Thymus (tissue), 11 donors: ENCODE results near the gene SNTG2. TPM values are rescaled to one million over a fixed set of nuclear protein-coding genes. Genes with fewer than 3 reads are reported as not detected.
A peak's percentile ranks its signal among the peaks of the same experiment; 100 is the strongest.
"Not testable (repeated sequence)": the region's sequence is repeated elsewhere in the genome, so short reads cannot be mapped to it uniquely, and the experiment has no call there.

Experiments
- DNase-seq, 9 donors: peaks; one replicate each; pipeline ENCODE4 v3.0.0-alpha.2; 2013; ENCODE audit warnings: low spot score in 9 of 9, low read depth in 6 of 9, missing footprints in 1 of 9
- H3K27ac ChIP-seq, 2 donors: one replicate each; pipeline ENCODE4 v1.5.1; 2013; ENCODE audit warnings: control low read depth in 1 of 2, low read depth in 1 of 2, low read length in 1 of 2, mild to moderate bottlenecking in 1 of 2, moderate library complexity in 1 of 2
- H3K27me3 ChIP-seq, 2 donors: one replicate each; pipeline ENCODE4 v1.5.1; 2013; ENCODE audit warnings: low read length in 1 of 2; ENCODE audit not compliant: control insufficient read depth in 2 of 2, insufficient read depth in 1 of 2
- H3K36me3 ChIP-seq, 2 donors: one replicate each; pipeline ENCODE4 v1.5.1; 2013; ENCODE audit warnings: low read length in 1 of 2, mild to moderate bottlenecking in 1 of 2, moderate library complexity in 1 of 2; ENCODE audit not compliant: control insufficient read depth in 2 of 2, insufficient read depth in 2 of 2
- H3K4me1 ChIP-seq, 2 donors: one replicate each; pipeline ENCODE4 v1.5.1; 2013; ENCODE audit warnings: low read length in 2 of 2; ENCODE audit not compliant: control insufficient read depth in 2 of 2, insufficient read depth in 2 of 2
- H3K4me3 ChIP-seq, 2 donors: one replicate each; pipeline ENCODE4 v1.5.1; 2013; ENCODE audit warnings: low read length in 2 of 2, control low read depth in 1 of 2, mild to moderate bottlenecking in 1 of 2
- H3K9me3 ChIP-seq, 2 donors: one replicate each; pipeline ENCODE4 v1.5.1; 2013; ENCODE audit warnings: low read length in 1 of 2, mild to moderate bottlenecking in 1 of 2; ENCODE audit not compliant: control insufficient read depth in 2 of 2, insufficient read depth in 1 of 2
- WGBS: extraction: QIAGEN DNeasy Blood & Tissue Kit; methylation state at CpG from one replicate; pipeline ENCODE4 v1.1.7; 2013; 5-methylcytosine and 5-hydroxymethylcytosine counted together
- polyA plus RNA-seq: library from polyadenylated mRNA; stranded (reverse); fragments of 200-250 nt; gene quantifications from one replicate; pipeline ENCODE4 v1.2.3, GENCODE V29; 2013
- total RNA-seq: library from RNA; stranded (reverse); fragments of 120-200 nt; gene quantifications from one replicate; pipeline ENCODE4 v1.2.4, GENCODE V29; 2013
- donor health status: healthy.

The SNTG2 gene
- total and polyA plus RNA-seq, 2 donors, result 0.33 to 1.2 TPM

DNA sequence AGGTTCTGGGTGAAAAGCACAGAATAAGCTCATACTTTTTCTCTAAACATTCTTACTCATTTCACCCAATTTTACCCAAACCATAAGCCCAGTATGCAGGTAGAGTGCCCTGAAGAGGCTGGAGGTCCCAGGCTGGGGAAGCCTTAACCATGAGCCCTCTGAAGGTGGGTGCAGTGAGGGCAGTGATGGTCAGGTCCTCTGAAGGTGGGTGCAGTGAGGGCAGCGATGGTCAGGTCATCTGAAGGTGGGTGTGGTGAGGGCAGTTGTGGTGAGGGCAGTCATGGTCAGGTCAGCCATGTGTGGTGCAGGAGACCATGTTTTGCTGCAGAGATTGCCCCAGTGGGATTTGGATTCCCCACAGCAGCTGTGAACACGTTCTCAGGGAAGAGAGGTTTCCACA, 148.8 kb downstream of the SNTG2 start:
- Histone ChIP-seq H3K4me1 (no peaks in the 10 kb centered on the region), H3K4me3 (no peak overlapping the region)
- 75% methylated on average over 2 of the region's 2 CpGs for WGBS

DNA sequence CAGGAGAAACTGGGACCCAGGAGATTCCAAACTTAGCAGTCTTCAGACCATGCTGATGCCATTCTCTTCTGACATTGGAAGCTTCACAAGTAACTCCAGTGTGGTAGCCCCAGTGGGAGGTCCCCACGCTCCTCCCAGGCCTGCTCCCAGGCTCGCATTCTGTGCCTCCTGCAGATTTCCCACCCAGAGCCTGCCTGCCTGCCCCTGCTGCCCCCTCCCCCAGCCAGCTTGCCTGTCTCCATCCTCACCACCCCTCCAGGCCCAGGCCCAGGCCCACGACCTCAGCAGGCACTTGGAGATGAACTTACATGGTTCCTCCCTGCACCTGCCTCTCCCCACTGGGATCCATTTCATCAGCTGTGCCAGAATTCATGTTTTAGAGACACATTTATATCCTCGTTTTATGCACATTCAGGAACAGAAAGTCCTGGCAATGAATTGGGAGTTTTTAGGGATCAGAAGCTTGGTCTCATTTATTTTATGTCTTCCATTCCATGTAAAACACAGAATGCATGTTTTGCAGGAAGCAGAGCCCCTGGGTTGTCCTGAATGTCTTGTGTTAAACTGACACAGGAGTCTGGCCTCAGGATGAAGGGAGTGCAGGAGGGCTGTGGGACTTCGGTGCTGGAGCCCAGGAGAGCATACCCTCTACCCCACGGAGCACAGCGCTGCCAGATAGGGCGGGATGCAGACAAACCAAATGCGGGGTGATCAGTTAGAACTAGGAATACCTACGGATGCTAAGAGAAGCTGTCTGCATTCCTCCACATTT, 150.5 kb downstream of the SNTG2 start:
- 92% methylated on average over 10 of the region's 10 CpGs for WGBS
- no peaks in the 10 kb centered on the region for H3K36me3 ChIP-seq
- no peaks in the 10 kb centered on the region for H3K27me3 ChIP-seq
- H3K27ac ChIP-seq, result no peak overlapping the region
- no peak overlapping the region for H3K4me3 ChIP-seq
- no peaks in the 10 kb centered on the region for H3K9me3 ChIP-seq
- H3K4me1 ChIP-seq, result no peaks in the 10 kb centered on the region
- DNase-seq, result no peak

More for the DNA sequence above, 148.8 kb downstream of the SNTG2 start:
- Histone ChIP-seq H3K9me3 (no peaks in the 10 kb centered on the region), H3K27ac (no peak overlapping the region), H3K27me3 (no peaks in the 10 kb centered on the region), H3K36me3 (no peaks in the 10 kb centered on the region)
- DNase-seq, result no peak

DNA sequence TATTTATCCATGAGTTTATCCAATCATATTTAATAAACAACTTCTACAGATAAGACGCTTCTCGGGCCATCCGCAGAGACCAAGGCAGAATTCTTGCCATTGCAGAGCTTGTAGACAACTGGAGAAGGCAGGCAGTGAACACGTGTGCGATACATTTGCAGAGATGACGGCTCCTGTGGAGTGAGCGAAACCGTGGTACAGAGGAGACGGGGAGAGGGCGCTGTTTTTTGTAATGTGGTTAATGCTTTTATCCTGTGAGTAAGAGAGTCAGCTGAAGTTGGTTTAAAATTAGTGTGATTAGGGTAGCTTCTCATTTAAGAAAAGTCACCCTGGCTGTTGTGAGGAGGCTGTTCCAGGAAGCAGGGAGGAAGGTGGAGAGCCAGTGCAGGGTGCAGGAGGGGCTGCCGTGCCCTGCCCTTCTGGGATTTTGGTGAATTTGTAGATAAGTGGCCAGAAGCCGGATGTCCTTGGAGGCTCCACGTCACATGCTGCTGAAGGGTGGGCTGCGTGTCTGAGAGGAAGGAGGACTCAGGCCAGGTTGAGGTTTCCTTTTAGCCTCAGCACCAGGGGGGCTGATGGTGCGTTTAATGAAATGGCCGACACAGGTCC, 151.4 kb downstream of the SNTG2 start:
- Histone ChIP-seq H3K9me3 (no peaks in the 10 kb centered on the region), H3K36me3 (no peaks in the 10 kb centered on the region), H3K4me3 (no peak overlapping the region), H3K27ac (no peak overlapping the region), H3K4me1 (no peaks in the 10 kb centered on the region), H3K27me3 (no peaks in the 10 kb centered on the region)
- WGBS, result 83% methylated on average over 16 of the region's 16 CpGs
- peak in 1 of 9 donors; percentile 7 for DNase-seq

DNA sequence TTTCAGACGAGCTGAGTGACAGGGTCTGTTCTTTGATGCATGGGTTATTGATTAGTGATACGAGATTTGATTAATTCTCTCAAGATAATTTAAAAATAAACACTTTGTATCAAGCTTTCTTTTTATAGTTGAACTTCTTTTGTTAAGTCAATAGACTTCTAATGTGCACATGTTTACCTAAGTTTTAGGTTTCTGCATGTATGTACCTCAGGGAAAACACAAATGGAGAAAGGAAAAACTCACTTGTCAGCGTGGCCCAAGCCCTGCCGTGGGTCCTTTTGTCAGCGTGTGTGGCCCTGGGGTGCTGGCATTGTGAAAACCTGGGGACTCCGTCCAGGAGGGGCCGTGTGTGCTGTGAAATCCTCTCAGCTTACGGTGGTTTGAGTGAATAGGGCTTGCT, 153.7 kb downstream of the SNTG2 start:
- H3K9me3 ChIP-seq, result no peaks in the 10 kb centered on the region
- no peak for DNase-seq
- no peaks in the 10 kb centered on the region for H3K36me3 ChIP-seq
- no peak overlapping the region for H3K4me3 ChIP-seq
- H3K27me3 ChIP-seq, result no peaks in the 10 kb centered on the region
- no peaks in the 10 kb centered on the region for H3K4me1 ChIP-seq
- 89% methylated on average over 8 of the region's 8 CpGs for WGBS
- H3K27ac ChIP-seq, result no peak overlapping the region

DNA sequence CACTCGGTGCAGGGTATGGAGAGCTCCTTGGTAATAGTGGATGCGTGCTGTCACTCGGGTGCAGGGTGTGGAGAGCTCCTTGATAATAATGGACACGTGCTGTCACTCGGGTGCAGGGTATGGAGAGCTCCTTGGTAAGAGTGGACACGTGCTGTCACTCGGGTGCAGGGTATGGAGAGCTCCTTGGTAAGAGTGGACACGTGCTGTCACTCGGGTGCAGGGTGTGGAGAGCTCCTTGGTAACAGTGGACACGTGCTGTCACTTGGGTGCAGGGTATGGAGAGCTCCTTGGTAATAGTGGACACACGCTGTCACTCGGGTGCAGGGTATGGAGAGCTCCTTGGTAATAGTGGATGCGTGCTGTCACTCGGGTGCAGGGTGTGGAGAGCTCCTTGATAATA, 155.7 kb downstream of the SNTG2 start:
- not testable (repeated sequence) for H3K27ac ChIP-seq, H3K9me3 ChIP-seq, H3K4me3 ChIP-seq, H3K4me1 ChIP-seq, H3K36me3 ChIP-seq, DNase-seq, H3K27me3 ChIP-seq
- 95% methylated on average over 11 of the region's 14 CpGs for WGBS

DNA sequence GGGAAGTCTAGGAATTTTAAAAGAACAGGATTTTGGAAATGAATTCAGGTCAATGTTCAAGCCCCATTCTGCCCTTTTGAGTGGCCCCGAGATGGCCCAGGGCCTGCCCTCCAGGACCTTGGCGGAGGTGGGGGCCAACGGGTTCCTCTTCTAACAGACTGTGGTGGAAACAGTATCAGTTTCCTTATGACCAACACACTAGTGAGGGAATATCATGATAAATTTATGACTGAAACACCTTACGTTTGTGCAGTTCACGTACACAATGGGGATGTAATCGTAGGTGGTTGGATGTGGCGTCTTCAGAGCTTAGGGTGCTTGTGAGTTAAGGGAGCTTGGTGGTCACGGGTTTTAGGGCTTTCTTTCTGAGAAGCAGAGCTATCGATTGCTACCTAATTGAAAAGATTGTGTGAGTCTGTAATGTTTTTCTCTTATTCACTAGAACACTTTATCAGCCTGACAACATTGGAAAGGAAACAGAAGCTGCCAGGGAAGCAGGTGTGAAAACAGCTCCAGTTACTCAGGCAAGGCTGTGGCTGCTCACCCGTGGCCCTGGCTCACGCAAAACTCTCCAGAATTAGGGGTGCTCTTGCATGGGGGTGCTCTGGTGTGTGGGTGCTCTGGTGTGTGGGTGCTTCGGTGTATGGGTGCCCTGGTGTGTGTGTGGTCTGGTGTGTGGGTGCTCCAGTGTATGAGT, 165.3 kb downstream of the SNTG2 start:
- no peak for DNase-seq
- H3K4me1 ChIP-seq, result no peaks in the 10 kb centered on the region
- WGBS, result 77% methylated on average over 12 of the region's 12 CpGs
- H3K27me3 ChIP-seq, result no peaks in the 10 kb centered on the region
- H3K36me3 ChIP-seq, result no peaks in the 10 kb centered on the region
- peaks cover 2 to 25% of the 10 kb centered on the region in 2 donors for H3K9me3 ChIP-seq
- H3K27ac ChIP-seq, result no peak overlapping the region
- H3K4me3 ChIP-seq, result no peak overlapping the region

DNA sequence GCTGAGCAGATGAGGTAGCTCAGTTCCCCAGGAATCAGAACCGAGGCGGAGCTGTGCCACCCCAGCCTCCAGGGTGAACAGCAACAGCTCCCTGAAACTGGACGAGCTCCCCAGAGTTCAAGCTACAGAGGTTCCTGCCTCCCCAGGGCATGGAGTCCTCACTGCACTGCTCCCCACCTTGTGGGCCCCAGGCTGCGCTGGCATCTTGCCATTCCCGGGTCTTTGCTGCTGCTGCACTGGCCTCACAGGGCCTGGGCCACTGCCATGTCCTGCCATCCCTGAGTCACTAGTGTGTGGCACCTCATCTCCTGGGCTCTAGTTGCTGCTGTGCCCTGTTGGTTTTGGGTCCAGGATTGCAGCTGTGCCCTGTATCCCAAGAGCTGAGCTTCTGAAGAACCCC, 166.9 kb downstream of the SNTG2 start:
- no peak for DNase-seq
- Histone ChIP-seq H3K27me3 (no peaks in the 10 kb centered on the region), H3K4me1 (no peaks in the 10 kb centered on the region), H3K27ac (no peak overlapping the region), H3K4me3 (no peak overlapping the region), H3K36me3 (no peaks in the 10 kb centered on the region), H3K9me3 (peaks cover 2 to 25% of the 10 kb centered on the region in 2 donors)
- WGBS, result 98% methylated on average over 5 of the region's 5 CpGs

DNA sequence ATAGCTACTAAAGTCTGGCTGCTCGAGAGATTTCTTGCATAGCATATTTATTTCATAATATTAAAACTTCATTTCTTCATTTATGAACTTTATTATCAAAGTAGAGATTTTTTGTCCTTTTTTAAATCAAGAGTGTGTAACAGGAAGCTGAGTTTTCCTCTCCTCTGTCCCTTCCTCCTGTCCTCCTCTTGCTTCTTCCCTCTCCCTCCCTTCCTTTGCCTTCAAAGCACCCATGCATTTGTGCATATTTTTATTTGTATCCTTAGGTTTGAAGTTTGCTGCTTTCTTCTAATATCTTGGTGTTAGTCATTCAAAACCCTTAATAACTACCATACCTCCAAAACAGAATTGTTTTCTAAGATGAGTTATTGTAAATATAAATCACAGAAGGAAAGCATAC, 174.6 kb downstream of the SNTG2 start:
- WGBS, result 88% methylated on average over 1 of the region's 1 CpG
- Histone ChIP-seq H3K27ac (no peak overlapping the region), H3K27me3 (no peaks in the 10 kb centered on the region), H3K4me1 (no peaks in the 10 kb centered on the region), H3K4me3 (no peak overlapping the region), H3K36me3 (no peaks in the 10 kb centered on the region), H3K9me3 (no peaks in the 10 kb centered on the region)
- no peak for DNase-seq

DNA sequence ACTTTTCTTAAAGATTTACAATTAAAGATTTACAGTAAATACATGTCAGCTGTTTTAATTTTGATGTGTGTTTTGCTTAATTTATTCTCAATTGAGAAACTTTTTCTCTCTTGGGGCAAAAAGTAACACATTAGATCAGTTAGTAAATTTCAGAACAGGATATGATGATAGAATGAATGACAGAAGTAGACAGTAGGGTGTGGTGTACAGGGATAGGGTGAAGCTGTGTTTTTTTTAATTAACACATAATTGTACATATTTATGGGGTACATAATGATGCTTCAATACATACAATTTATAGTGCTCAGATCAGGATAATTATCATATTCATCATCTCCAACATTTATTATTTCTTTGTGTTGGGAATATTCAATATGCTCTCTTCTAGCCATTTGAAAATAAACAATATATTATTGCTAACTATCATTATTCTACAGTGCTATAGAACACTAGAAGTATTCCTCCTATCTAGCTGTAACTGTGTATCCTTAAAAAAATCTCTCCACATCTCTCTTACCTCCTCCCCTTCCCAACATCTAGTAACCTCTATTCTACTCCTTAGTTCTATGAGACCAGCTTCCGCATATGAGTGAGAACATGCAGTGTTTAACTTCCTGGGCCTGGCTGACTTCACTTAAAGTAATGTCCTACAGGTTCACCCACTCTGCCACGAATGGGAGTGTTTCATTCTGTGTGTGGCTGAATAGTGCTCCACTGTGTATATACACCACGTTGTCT, 175.2 kb downstream of the SNTG2 start:
- DNase-seq, result no peak
- Histone ChIP-seq H3K27me3 (no peaks in the 10 kb centered on the region), H3K9me3 (no peaks in the 10 kb centered on the region), H3K27ac (no peak overlapping the region), H3K4me1 (no peaks in the 10 kb centered on the region), H3K4me3 (no peak overlapping the region), H3K36me3 (no peaks in the 10 kb centered on the region)
- 85% methylated on average over 3 of the region's 3 CpGs for WGBS
